ENCODE data around the gene UGP2. TPM values are rescaled to one million over a fixed set of nuclear protein-coding genes. Genes with fewer than 3 reads are reported as not detected.

The UGP2 gene
- total RNA-seq, 1 experiment from 2014 or later = 76.1 TPM

GRCh38 chr2:63881205-63881604 is 39.5 kb downstream of the UGP2 start:
- ATAC-seq = no peak
- intact Hi-C loops (cut with micrococcal nuclease; ENCODE audit: unreplicated experiment) = no loop called here
- CTCF ChIA-PET = no interaction called here

GRCh38 chr2:63882395-63883105 is 40.9 kb downstream of the UGP2 start:
- in situ Hi-C loops (cut with HindIII; ENCODE audit: low pct_unique_long_range_greater_than_20kb, low sequenced_read_pairs) = no loop called here
- TF ChIP-seq TCF7L2 (IDR thresholded peaks at IDR 0.05; ENCODE audit: low read depth, low read length) (no peak), POLR2AphosphoS5 (IDR thresholded peaks at IDR 0.05; ENCODE audit: low read depth, low read length) (no peak), SIN3A (IDR thresholded peaks at IDR 0.05; ENCODE audit: borderline replicate concordance, insufficient read depth, low read depth, low read length) (no peak), CTCF (IDR thresholded peaks at IDR 0.05) (no peak)
- TF ChIP-seq, protein P1, sequence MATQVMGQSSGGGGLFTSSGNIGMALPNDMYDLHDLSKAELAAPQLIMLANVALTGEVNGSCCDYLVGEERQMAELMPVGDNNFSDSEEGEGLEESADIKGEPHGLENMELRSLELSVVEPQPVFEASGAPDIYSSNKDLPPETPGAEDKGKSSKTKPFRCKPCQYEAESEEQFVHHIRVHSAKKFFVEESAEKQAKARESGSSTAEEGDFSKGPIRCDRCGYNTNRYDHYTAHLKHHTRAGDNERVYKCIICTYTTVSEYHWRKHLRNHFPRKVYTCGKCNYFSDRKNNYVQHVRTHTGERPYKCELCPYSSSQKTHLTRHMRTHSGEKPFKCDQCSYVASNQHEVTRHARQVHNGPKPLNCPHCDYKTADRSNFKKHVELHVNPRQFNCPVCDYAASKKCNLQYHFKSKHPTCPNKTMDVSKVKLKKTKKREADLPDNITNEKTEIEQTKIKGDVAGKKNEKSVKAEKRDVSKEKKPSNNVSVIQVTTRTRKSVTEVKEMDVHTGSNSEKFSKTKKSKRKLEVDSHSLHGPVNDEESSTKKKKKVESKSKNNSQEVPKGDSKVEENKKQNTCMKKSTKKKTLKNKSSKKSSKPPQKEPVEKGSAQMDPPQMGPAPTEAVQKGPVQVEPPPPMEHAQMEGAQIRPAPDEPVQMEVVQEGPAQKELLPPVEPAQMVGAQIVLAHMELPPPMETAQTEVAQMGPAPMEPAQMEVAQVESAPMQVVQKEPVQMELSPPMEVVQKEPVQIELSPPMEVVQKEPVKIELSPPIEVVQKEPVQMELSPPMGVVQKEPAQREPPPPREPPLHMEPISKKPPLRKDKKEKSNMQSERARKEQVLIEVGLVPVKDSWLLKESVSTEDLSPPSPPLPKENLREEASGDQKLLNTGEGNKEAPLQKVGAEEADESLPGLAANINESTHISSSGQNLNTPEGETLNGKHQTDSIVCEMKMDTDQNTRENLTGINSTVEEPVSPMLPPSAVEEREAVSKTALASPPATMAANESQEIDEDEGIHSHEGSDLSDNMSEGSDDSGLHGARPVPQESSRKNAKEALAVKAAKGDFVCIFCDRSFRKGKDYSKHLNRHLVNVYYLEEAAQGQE (IDR thresholded peaks at IDR 0.05; ENCODE audit: insufficient read depth in 1 of 2, low read depth in 2 of 2, low read length in 1 of 2) = no peak
- no peaks in the 10 kb centered on the region for H3K4me1 ChIP-seq (ENCODE audit: control insufficient read depth, insufficient read depth, low read length)
- no TSS peak for BruUV-seq (replicated peaks)
- H3K36me3 ChIP-seq (ENCODE audit: control insufficient read depth, insufficient read depth, low read length) = peaks cover 4% of the 10 kb centered on the region
- no peak for ATAC-seq
- no peak overlapping the region for H3K4me3 ChIP-seq (ENCODE audit: low read depth in 2 of 2, low read length in 2 of 2)
- H3K9me3 ChIP-seq (ENCODE audit: control insufficient read depth, insufficient read depth, low read depth, low read length) = no peaks in the 10 kb centered on the region
- ChIA-PET POLR2A (no interaction called here), CTCF (no interaction called here)
- DNase-seq (ENCODE audit: low read depth, low spot score) = no peak
- H3K27ac ChIP-seq (ENCODE audit: low read length) = no peak overlapping the region
- intact Hi-C loops (cut with micrococcal nuclease; ENCODE audit: unreplicated experiment) = no loop called here
- H3K27me3 ChIP-seq (ENCODE audit: control insufficient read depth, insufficient read depth, low read length) = no peaks in the 10 kb centered on the region

More at GRCh38 chr2:63881205-63881604, 39.5 kb downstream of the UGP2 start:
- in situ Hi-C loops (cut with HindIII; ENCODE audit: low pct_unique_long_range_greater_than_20kb, low sequenced_read_pairs) = no loop called here
- Histone ChIP-seq H3K27me3 (ENCODE audit: control insufficient read depth, insufficient read depth, low read length) (no peaks in the 10 kb centered on the region), H3K36me3 (ENCODE audit: control insufficient read depth, insufficient read depth, low read length) (peaks cover 4% of the 10 kb centered on the region; the same call in 1 of the 2 replicates), H3K9me3 (ENCODE audit: control insufficient read depth, insufficient read depth, low read depth, low read length) (no peaks in the 10 kb centered on the region), H3K4me1 (ENCODE audit: control insufficient read depth, insufficient read depth, low read length) (no peaks in the 10 kb centered on the region), H3K4me3 (ENCODE audit: low read depth in 2 of 2, low read length in 2 of 2) (no peak overlapping the region), H3K27ac (ENCODE audit: low read length) (no peak overlapping the region)
- DNase-seq (ENCODE audit: low read depth, low spot score) = no peak
- POLR2A ChIA-PET = no interaction called here
- TF ChIP-seq TCF7L2 (IDR thresholded peaks at IDR 0.05; ENCODE audit: low read depth, low read length) (no peak), POLR2AphosphoS5 (IDR thresholded peaks at IDR 0.05; ENCODE audit: low read depth, low read length) (no peak), CTCF (IDR thresholded peaks at IDR 0.05) (no peak), SIN3A (IDR thresholded peaks at IDR 0.05; ENCODE audit: borderline replicate concordance, insufficient read depth, low read depth, low read length) (no peak)
- TF ChIP-seq, protein P1 (IDR thresholded peaks at IDR 0.05; ENCODE audit: insufficient read depth in 1 of 2, low read depth in 2 of 2, low read length in 1 of 2) = no peak
- BruUV-seq (replicated peaks) = no TSS peak

All from Panc1 (cell line).